ENCODE measurements around the gene RPL39L.

Gene RPL39L

DNA sequence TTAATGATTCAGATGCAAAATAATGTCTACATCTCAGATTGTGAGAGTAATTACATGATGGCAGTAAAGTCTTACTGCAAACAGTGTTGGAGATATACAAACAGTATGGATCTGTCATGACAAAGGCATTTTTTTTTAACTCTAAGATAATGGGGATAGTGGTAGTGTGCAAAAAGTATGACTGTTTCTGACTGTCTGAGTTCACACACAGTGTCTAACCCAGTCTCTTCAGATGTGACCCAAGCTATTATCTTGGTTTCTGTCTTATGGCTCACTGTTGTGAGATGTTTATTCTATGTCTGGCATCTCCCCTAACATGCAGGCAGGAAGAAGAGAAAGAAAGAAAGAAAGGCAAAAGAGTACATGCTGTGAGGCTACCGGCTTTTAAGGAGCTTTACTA is 17.0 kb downstream of the RPL39L start:
- TF ChIP-seq PAX5 (IDR thresholded peaks at IDR 0.05; ENCODE audit: insufficient read depth, low read length, severe bottlenecking) (no peak), TAF1 (IDR thresholded peaks at IDR 0.05; ENCODE audit: low read depth, low read length) (no peak), SPI1 (IDR thresholded peaks at IDR 0.05; ENCODE audit: low read depth, low read length) (no peak), POU2F2 (IDR thresholded peaks at IDR 0.05; ENCODE audit: low read depth, low read length) (no peak), POLR2A (IDR thresholded peaks at IDR 0.05; ENCODE audit: low read depth, low read length) (no peak), POLR2AphosphoS5 (IDR thresholded peaks at IDR 0.05; ENCODE audit: low read depth, low read length) (no peak)
- DNase-seq (ENCODE audit: insufficient read length, low spot score) (no peak), FAIRE-seq (no peak)

DNA sequence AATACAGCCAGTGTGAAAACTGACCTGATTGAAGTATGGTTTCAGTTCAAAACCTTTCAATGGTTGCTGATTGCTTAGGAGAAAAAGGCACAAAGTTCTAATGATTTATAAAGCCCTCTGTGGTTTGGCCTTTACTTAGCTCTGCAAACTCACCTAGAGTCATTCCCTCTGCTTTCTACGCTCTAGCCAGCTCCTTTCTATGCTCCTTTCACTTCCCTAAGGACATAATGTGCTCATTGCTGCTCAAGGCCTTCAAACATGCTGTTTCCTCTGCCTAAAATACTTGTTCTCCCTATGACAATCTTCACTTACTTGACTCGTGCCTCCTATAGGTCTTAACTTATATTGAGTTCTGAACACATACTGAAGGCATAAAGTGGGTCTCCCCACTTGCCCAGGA is 19.0 kb downstream of the RPL39L start:
- FAIRE-seq: peak; percentile 71
- TF ChIP-seq POLR2AphosphoS5 (IDR thresholded peaks at IDR 0.05; ENCODE audit: low read depth, low read length) (no peak), SPI1 (IDR thresholded peaks at IDR 0.05; ENCODE audit: low read depth, low read length) (peak; percentile 70)
- DNase-seq (ENCODE audit: insufficient read length, low spot score): no peak

- DNase-seq (ENCODE audit: insufficient read length, low spot score) (no peak), FAIRE-seq (no peak)
- no peak for TF ChIP-seq SPI1 (IDR thresholded peaks at IDR 0.05; ENCODE audit: low read depth, low read length)
- TF ChIP-seq POLR2A (IDR thresholded peaks at IDR 0.05; ENCODE audit: low read depth, low read length): no peak
- TF ChIP-seq POLR2AphosphoS5 (IDR thresholded peaks at IDR 0.05; ENCODE audit: low read depth, low read length): no peak
- TF ChIP-seq TAF1 (IDR thresholded peaks at IDR 0.05; ENCODE audit: low read depth, low read length): no peak
- TF ChIP-seq POU2F2 (IDR thresholded peaks at IDR 0.05; ENCODE audit: low read depth, low read length): no peak
- no peak for TF ChIP-seq PAX5 (IDR thresholded peaks at IDR 0.05; ENCODE audit: insufficient read depth, low read length, severe bottlenecking)
These were observed 24.8 kb downstream of the RPL39L start for GRCh38 chr3:187114511-187114910.

- no peak for DNase-seq (ENCODE audit: insufficient read length, low spot score)
- FAIRE-seq: peak; percentile 90
- TF ChIP-seq TAF1 (IDR thresholded peaks at IDR 0.05; ENCODE audit: low read depth, low read length) (no peak), POU2F2 (IDR thresholded peaks at IDR 0.05; ENCODE audit: low read depth, low read length) (no peak), SPI1 (IDR thresholded peaks at IDR 0.05; ENCODE audit: low read depth, low read length) (no peak), POLR2A (IDR thresholded peaks at IDR 0.05; ENCODE audit: low read depth, low read length) (no peak), POLR2AphosphoS5 (IDR thresholded peaks at IDR 0.05; ENCODE audit: low read depth, low read length) (no peak), PAX5 (IDR thresholded peaks at IDR 0.05; ENCODE audit: insufficient read depth, low read length, severe bottlenecking) (no peak)
These were observed 26.1 kb downstream of the RPL39L start for GRCh38 chr3:187112934-187113793.

DNA sequence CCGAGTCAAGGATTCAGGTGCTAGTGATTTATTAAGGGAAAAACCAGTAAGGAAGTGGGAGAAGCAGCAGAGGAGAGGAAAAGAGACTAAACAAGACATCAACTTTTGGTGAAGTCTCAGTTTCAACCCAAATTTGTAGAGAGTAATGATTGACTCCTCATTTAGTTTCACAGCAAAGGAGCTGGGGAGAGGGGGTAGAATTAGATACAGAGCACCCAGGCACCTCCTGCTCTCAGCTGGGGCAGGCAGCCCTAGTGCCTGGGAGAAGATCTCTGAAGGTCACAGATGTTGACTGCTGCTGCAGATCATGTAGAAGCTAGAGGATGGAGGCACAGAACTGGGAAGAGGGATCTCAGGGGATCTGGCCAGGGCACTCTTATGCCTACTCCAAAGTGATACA is 29.1 kb downstream of the RPL39L start:
- DNase-seq (ENCODE audit: insufficient read length, low spot score): no peak
- FAIRE-seq: no peak
- TF ChIP-seq SPI1 (IDR thresholded peaks at IDR 0.05; ENCODE audit: low read depth, low read length): peak; percentile 53
- TF ChIP-seq POU2F2 (IDR thresholded peaks at IDR 0.05; ENCODE audit: low read depth, low read length): no peak
- no peak for TF ChIP-seq PAX5 (IDR thresholded peaks at IDR 0.05; ENCODE audit: insufficient read depth, low read length, severe bottlenecking)
- no peak for TF ChIP-seq POLR2A (IDR thresholded peaks at IDR 0.05; ENCODE audit: low read depth, low read length)
- no peak for TF ChIP-seq TAF1 (IDR thresholded peaks at IDR 0.05; ENCODE audit: low read depth, low read length)

- TF ChIP-seq POU2F2 (IDR thresholded peaks at IDR 0.05; ENCODE audit: low read depth, low read length) (no peak), POLR2AphosphoS5 (IDR thresholded peaks at IDR 0.05; ENCODE audit: low read depth, low read length) (no peak), POLR2A (IDR thresholded peaks at IDR 0.05; ENCODE audit: low read depth, low read length) (no peak), TAF1 (IDR thresholded peaks at IDR 0.05; ENCODE audit: low read depth, low read length) (no peak), PAX5 (IDR thresholded peaks at IDR 0.05; ENCODE audit: insufficient read depth, low read length, severe bottlenecking) (no peak)
- FAIRE-seq (no peak), DNase-seq (ENCODE audit: insufficient read length, low spot score) (no peak)
These were observed 31.3 kb downstream of the RPL39L start for GRCh38 chr3:187107989-187108388.

- TF ChIP-seq POLR2AphosphoS5 (IDR thresholded peaks at IDR 0.05; ENCODE audit: low read depth, low read length): no peak
- TF ChIP-seq PAX5 (IDR thresholded peaks at IDR 0.05; ENCODE audit: insufficient read depth, low read length, severe bottlenecking): no peak
- TF ChIP-seq POU2F2 (IDR thresholded peaks at IDR 0.05; ENCODE audit: low read depth, low read length): no peak
- TF ChIP-seq POLR2A (IDR thresholded peaks at IDR 0.05; ENCODE audit: low read depth, low read length): no peak
- TF ChIP-seq TAF1 (IDR thresholded peaks at IDR 0.05; ENCODE audit: low read depth, low read length): no peak
- TF ChIP-seq SPI1 (IDR thresholded peaks at IDR 0.05; ENCODE audit: low read depth, low read length): no peak
- DNase-seq (ENCODE audit: insufficient read length, low spot score) (no peak), FAIRE-seq (no peak)
These were observed 33.6 kb downstream of the RPL39L start for GRCh38 chr3:187105700-187106099.

DNA sequence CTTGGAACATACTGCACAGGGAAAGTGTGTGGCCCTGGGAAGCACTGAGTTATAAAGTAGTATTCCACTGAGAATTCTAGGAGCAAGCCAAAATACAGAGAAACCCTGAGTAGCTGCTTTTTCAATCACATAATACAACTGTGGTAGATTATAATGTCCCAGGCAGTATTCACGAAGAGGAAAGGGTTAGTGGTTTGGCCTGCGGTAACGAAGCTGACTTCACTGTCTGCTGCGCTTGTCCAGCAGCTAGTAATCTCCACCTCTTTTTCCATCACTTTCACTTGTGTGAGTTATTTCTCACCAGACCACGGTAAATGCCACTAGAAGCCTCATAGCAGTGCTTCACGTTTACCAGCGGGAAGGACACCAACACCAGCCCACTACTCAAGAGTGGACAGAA is 34.4 kb downstream of the RPL39L start:
- DNase-seq (ENCODE audit: insufficient read length, low spot score): no peak
- no peak for FAIRE-seq
- TF ChIP-seq SPI1 (IDR thresholded peaks at IDR 0.05; ENCODE audit: low read depth, low read length): no peak
- TF ChIP-seq POLR2A (IDR thresholded peaks at IDR 0.05; ENCODE audit: low read depth, low read length): no peak
- no peak for TF ChIP-seq PAX5 (IDR thresholded peaks at IDR 0.05; ENCODE audit: insufficient read depth, low read length, severe bottlenecking)
- no peak for TF ChIP-seq POU2F2 (IDR thresholded peaks at IDR 0.05; ENCODE audit: low read depth, low read length)
- TF ChIP-seq TAF1 (IDR thresholded peaks at IDR 0.05; ENCODE audit: low read depth, low read length): no peak
- no peak for TF ChIP-seq POLR2AphosphoS5 (IDR thresholded peaks at IDR 0.05; ENCODE audit: low read depth, low read length)

- DNase-seq (ENCODE audit: insufficient read length, low spot score) (no peak), FAIRE-seq (no peak)
- TF ChIP-seq POLR2AphosphoS5 (IDR thresholded peaks at IDR 0.05; ENCODE audit: low read depth, low read length) (no peak), POLR2A (IDR thresholded peaks at IDR 0.05; ENCODE audit: low read depth, low read length) (no peak), POU2F2 (IDR thresholded peaks at IDR 0.05; ENCODE audit: low read depth, low read length) (no peak), SPI1 (IDR thresholded peaks at IDR 0.05; ENCODE audit: low read depth, low read length) (no peak), TAF1 (IDR thresholded peaks at IDR 0.05; ENCODE audit: low read depth, low read length) (no peak), PAX5 (IDR thresholded peaks at IDR 0.05; ENCODE audit: insufficient read depth, low read length, severe bottlenecking) (no peak)
These were observed 35.0 kb downstream of the RPL39L start for GRCh38 chr3:187104342-187104741.

GRCh38 chr3:187103251-187103650 is 36.0 kb downstream of the RPL39L start:
- FAIRE-seq (no peak), DNase-seq (ENCODE audit: insufficient read length, low spot score) (no peak)
- TF ChIP-seq POU2F2 (IDR thresholded peaks at IDR 0.05; ENCODE audit: low read depth, low read length) (no peak), SPI1 (IDR thresholded peaks at IDR 0.05; ENCODE audit: low read depth, low read length) (no peak), TAF1 (IDR thresholded peaks at IDR 0.05; ENCODE audit: low read depth, low read length) (no peak), POLR2A (IDR thresholded peaks at IDR 0.05; ENCODE audit: low read depth, low read length) (no peak), PAX5 (IDR thresholded peaks at IDR 0.05; ENCODE audit: insufficient read depth, low read length, severe bottlenecking) (no peak), POLR2AphosphoS5 (IDR thresholded peaks at IDR 0.05; ENCODE audit: low read depth, low read length) (no peak)
